ENCODE data around the gene ZNF511.

ZNF511 gene

GRCh38 chr10:133281628-133282372 is 26.9 kb upstream of the ZNF511 start:
- Histone ChIP-seq H3K27ac (ENCODE audit: low read depth, low read length) (no peak overlapping the region), H3K4me1 (ENCODE audit: control insufficient read depth, insufficient read depth, low read length) (no peaks in the 10 kb centered on the region), H3K4me3 (ENCODE audit: low read depth, low read length) (no peak overlapping the region), H3K9me3 (ENCODE audit: control insufficient read depth, insufficient read depth, low read length) (no peaks in the 10 kb centered on the region), H3K36me3 (ENCODE audit: control insufficient read depth, insufficient read depth, low read length) (peaks cover 69% of the 10 kb centered on the region), H3K9ac (ENCODE audit: low read depth, low read length) (no peak overlapping the region), H3K27me3 (ENCODE audit: control insufficient read depth, insufficient read depth, low read length) (no peaks in the 10 kb centered on the region)

- H3K27me3 ChIP-seq (ENCODE audit: control insufficient read depth, insufficient read depth, low read length): no peaks in the 10 kb centered on the region
- no peaks in the 10 kb centered on the region for H3K4me1 ChIP-seq (ENCODE audit: control insufficient read depth, insufficient read depth, low read length)
- H3K36me3 ChIP-seq (ENCODE audit: control insufficient read depth, insufficient read depth, low read length): peaks cover 78% of the 10 kb centered on the region
- H3K27ac ChIP-seq (ENCODE audit: low read depth, low read length): no peak overlapping the region
- H3K9me3 ChIP-seq (ENCODE audit: control insufficient read depth, insufficient read depth, low read length): no peaks in the 10 kb centered on the region
- no peak overlapping the region for H3K4me3 ChIP-seq (ENCODE audit: low read depth, low read length)
- no peak overlapping the region for H3K9ac ChIP-seq (ENCODE audit: low read depth, low read length)
Observed at GRCh38 chr10:133282846-133283390, 25.8 kb upstream of the ZNF511 start.

- Histone ChIP-seq H3K9me3 (ENCODE audit: control insufficient read depth, insufficient read depth, low read length) (no peaks in the 10 kb centered on the region), H3K4me1 (ENCODE audit: control insufficient read depth, insufficient read depth, low read length) (no peaks in the 10 kb centered on the region), H3K27me3 (ENCODE audit: control insufficient read depth, insufficient read depth, low read length) (no peaks in the 10 kb centered on the region), H3K4me3 (ENCODE audit: low read depth, low read length) (no peak overlapping the region), H3K9ac (ENCODE audit: low read depth, low read length) (no peak overlapping the region), H3K36me3 (ENCODE audit: control insufficient read depth, insufficient read depth, low read length) (peaks cover 88% of the 10 kb centered on the region), H3K27ac (ENCODE audit: low read depth, low read length) (no peak overlapping the region)
Observed at GRCh38 chr10:133283931-133284330, 24.8 kb upstream of the ZNF511 start.

GRCh38 chr10:133285217-133285616 is 23.5 kb upstream of the ZNF511 start:
- Histone ChIP-seq H3K36me3 (ENCODE audit: control insufficient read depth, insufficient read depth, low read length) (peaks cover 87% of the 10 kb centered on the region), H3K27ac (ENCODE audit: low read depth, low read length) (no peak overlapping the region), H3K9ac (ENCODE audit: low read depth, low read length) (no peak overlapping the region), H3K4me3 (ENCODE audit: low read depth, low read length) (no peak overlapping the region), H3K27me3 (ENCODE audit: control insufficient read depth, insufficient read depth, low read length) (no peaks in the 10 kb centered on the region), H3K9me3 (ENCODE audit: control insufficient read depth, insufficient read depth, low read length) (no peaks in the 10 kb centered on the region), H3K4me1 (ENCODE audit: control insufficient read depth, insufficient read depth, low read length) (no peaks in the 10 kb centered on the region)

- H3K27me3 ChIP-seq (ENCODE audit: control insufficient read depth, insufficient read depth, low read length): no peaks in the 10 kb centered on the region
- no peaks in the 10 kb centered on the region for H3K4me1 ChIP-seq (ENCODE audit: control insufficient read depth, insufficient read depth, low read length)
- no peak overlapping the region for H3K4me3 ChIP-seq (ENCODE audit: low read depth, low read length)
- no peak overlapping the region for H3K27ac ChIP-seq (ENCODE audit: low read depth, low read length)
- no peaks in the 10 kb centered on the region for H3K9me3 ChIP-seq (ENCODE audit: control insufficient read depth, insufficient read depth, low read length)
- H3K36me3 ChIP-seq (ENCODE audit: control insufficient read depth, insufficient read depth, low read length): peaks cover 90% of the 10 kb centered on the region
- no peak overlapping the region for H3K9ac ChIP-seq (ENCODE audit: low read depth, low read length)
Observed at GRCh38 chr10:133286366-133286765, 22.3 kb upstream of the ZNF511 start.

- Histone ChIP-seq H3K27ac (ENCODE audit: low read depth, low read length) (no peak overlapping the region), H3K9me3 (ENCODE audit: control insufficient read depth, insufficient read depth, low read length) (no peaks in the 10 kb centered on the region), H3K4me3 (ENCODE audit: low read depth, low read length) (no peak overlapping the region), H3K9ac (ENCODE audit: low read depth, low read length) (no peak overlapping the region), H3K36me3 (ENCODE audit: control insufficient read depth, insufficient read depth, low read length) (peaks cover 84% of the 10 kb centered on the region), H3K27me3 (ENCODE audit: control insufficient read depth, insufficient read depth, low read length) (no peaks in the 10 kb centered on the region), H3K4me1 (ENCODE audit: control insufficient read depth, insufficient read depth, low read length) (no peaks in the 10 kb centered on the region)
Observed at GRCh38 chr10:133287832-133288500, 20.7 kb upstream of the ZNF511 start.

GRCh38 chr10:133289761-133290160 is 19.0 kb upstream of the ZNF511 start:
- no peak overlapping the region for H3K9ac ChIP-seq (ENCODE audit: low read depth, low read length)
- H3K9me3 ChIP-seq (ENCODE audit: control insufficient read depth, insufficient read depth, low read length): no peaks in the 10 kb centered on the region
- H3K4me3 ChIP-seq (ENCODE audit: low read depth, low read length): no peak overlapping the region
- peaks cover 83% of the 10 kb centered on the region for H3K36me3 ChIP-seq (ENCODE audit: control insufficient read depth, insufficient read depth, low read length)
- no peak overlapping the region for H3K27ac ChIP-seq (ENCODE audit: low read depth, low read length)
- H3K4me1 ChIP-seq (ENCODE audit: control insufficient read depth, insufficient read depth, low read length): no peaks in the 10 kb centered on the region
- H3K27me3 ChIP-seq (ENCODE audit: control insufficient read depth, insufficient read depth, low read length): no peaks in the 10 kb centered on the region

- no peaks in the 10 kb centered on the region for H3K4me1 ChIP-seq (ENCODE audit: control insufficient read depth, insufficient read depth, low read length)
- no peak overlapping the region for H3K27ac ChIP-seq (ENCODE audit: low read depth, low read length)
Observed at GRCh38 chr10:133292919-133293809, 15.6 kb upstream of the ZNF511 start.

GRCh38 chr10:133293810-133294119 is 14.9 kb upstream of the ZNF511 start:
- Histone ChIP-seq H3K9ac (ENCODE audit: low read depth, low read length) (no peak overlapping the region), H3K4me3 (ENCODE audit: low read depth, low read length) (no peak overlapping the region), H3K27ac (ENCODE audit: low read depth, low read length) (no peak overlapping the region), H3K9me3 (ENCODE audit: control insufficient read depth, insufficient read depth, low read length) (no peaks in the 10 kb centered on the region), H3K4me1 (ENCODE audit: control insufficient read depth, insufficient read depth, low read length) (no peaks in the 10 kb centered on the region), H3K36me3 (ENCODE audit: control insufficient read depth, insufficient read depth, low read length) (peaks cover 83% of the 10 kb centered on the region), H3K27me3 (ENCODE audit: control insufficient read depth, insufficient read depth, low read length) (no peaks in the 10 kb centered on the region)

More at GRCh38 chr10:133292919-133293809, 15.6 kb upstream of the ZNF511 start:
- Histone ChIP-seq H3K9me3 (ENCODE audit: control insufficient read depth, insufficient read depth, low read length) (no peaks in the 10 kb centered on the region), H3K4me3 (ENCODE audit: low read depth, low read length) (no peak overlapping the region), H3K9ac (ENCODE audit: low read depth, low read length) (no peak overlapping the region), H3K36me3 (ENCODE audit: control insufficient read depth, insufficient read depth, low read length) (peaks cover 83% of the 10 kb centered on the region), H3K27me3 (ENCODE audit: control insufficient read depth, insufficient read depth, low read length) (no peaks in the 10 kb centered on the region)

GRCh38 chr10:133294189-133294588 is 14.5 kb upstream of the ZNF511 start:
- Histone ChIP-seq H3K27me3 (ENCODE audit: control insufficient read depth, insufficient read depth, low read length) (no peaks in the 10 kb centered on the region), H3K4me3 (ENCODE audit: low read depth, low read length) (no peak overlapping the region), H3K9ac (ENCODE audit: low read depth, low read length) (no peak overlapping the region), H3K4me1 (ENCODE audit: control insufficient read depth, insufficient read depth, low read length) (no peaks in the 10 kb centered on the region), H3K9me3 (ENCODE audit: control insufficient read depth, insufficient read depth, low read length) (no peaks in the 10 kb centered on the region), H3K36me3 (ENCODE audit: control insufficient read depth, insufficient read depth, low read length) (peaks cover 83% of the 10 kb centered on the region), H3K27ac (ENCODE audit: low read depth, low read length) (no peak overlapping the region)

All from HUES48 (cell line).